Adipose tissue (tissue), 3 donors: ENCODE measurements around the gene PLEKHG2. TPM values are rescaled to one million over a fixed set of nuclear protein-coding genes. Genes with fewer than 3 reads are reported as not detected.

Experiments used
- H3K27ac ChIP-seq: one replicate; pipeline ENCODE4 v1.5.1; 2013; ENCODE audit warnings: low read depth, low read length
- WGBS, 3 donors: extraction: QIAGEN DNeasy Blood & Tissue Kit; methylation state at CpG; one replicate each; pipeline ENCODE4 v1.1.7; 2013; 5-methylcytosine and 5-hydroxymethylcytosine counted together
- polyA plus RNA-seq, 3 donors: library from polyadenylated mRNA; stranded (reverse); fragments of 200-250 nt; gene quantifications; one replicate each; pipeline ENCODE4 v1.2.3, GENCODE V29; 2013
- donor health status: healthy with polysubstance abuse.
- donor health status: Bipolar disorder and iron deficiency.
- donor health status: healthy.

The PLEKHG2 gene
- polyA plus RNA-seq, 3 donors: 3.0 to 38.8 (median 27.2) TPM

DNA sequence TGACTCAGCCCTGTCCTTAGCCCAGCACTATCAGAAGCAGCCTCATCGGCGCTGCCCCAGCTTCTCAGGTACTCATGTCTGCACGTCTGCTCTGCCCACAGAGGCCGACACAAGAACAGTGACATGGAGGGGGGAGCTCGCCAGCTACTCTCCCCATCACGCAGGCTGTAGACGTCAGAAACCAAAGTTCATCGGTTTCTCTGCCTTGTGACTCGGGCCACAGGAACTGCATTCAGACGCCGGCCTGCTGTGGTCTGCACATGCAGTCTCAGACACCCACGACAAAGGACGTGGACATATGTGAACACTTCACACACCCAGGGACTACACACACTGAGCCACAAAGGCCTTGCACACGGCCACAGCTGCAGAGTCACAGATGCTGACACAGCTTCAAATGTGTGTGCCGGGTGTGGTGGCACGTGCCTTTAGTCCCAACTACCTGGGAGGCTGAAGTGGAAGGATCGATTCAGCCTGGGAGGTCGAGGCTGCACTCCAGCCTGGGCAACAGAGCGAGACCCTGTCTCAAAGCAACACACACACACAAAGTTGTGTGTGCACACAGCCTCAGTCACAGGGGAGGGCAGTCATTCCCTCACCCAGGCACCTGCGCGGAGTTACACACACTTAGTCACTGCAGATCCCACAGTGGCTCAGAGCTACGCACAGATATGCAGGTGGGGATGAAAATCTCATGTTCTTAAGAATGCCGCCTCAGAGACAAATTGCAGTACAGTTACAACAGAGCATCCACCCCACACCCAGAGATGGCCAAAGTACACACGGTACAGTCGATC lies 10.7 kb upstream of the PLEKHG2 start:
- 40 to 51% (median 50%) methylated on average over 25 of the region's 25 CpGs for WGBS, 3 donors

DNA sequence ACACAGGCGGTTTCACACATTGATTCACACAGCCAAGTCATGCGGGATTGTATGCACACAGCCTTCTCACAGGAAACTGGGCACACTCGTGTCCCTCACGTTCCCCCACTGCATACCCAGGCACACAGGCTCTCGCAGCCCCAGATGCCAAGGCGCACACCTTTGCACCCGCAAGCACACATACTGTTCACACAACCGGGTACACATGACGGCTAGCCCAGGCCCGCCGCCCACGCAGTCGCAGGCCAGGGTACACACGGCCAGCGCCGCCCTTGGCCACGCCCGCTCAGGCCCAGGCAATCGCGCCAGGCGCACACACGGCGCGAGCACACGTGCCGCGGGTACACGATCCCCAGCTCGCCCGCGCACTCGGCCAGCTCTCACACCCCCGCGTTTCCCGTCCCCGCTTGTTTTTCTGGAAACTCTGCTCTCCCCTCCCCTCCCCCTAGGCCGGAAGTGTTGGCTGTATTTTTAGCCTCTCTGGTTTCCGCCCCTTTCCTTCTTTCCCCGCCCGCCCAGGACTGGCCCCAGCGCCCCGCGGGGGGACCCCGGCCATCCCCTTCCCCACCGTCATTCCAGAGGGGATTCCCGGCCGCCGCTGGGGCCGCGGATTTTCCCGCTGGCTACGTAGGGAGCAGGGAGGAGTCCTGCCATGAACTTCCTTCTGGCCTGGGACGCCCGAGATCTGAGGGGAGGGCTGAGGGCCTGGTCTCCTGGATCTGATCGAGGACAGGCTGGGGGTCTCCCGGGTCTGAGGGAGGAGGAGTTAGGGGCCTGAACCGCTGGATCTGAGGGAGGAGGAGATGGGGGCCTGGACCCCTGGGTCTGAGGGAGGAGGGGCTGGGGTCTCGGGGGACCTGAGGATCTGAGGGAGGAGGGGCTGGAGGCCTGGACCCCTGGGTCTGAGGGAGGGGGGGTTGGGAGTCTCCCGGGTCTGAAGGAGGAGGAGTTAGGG lies 9.8 kb upstream of the PLEKHG2 start:
- 1 to 2% (median 2%) methylated on average over 49 to 59 of the region's 59 CpGs for WGBS, 3 donors
- peak overlapping the region; percentile 97 for H3K27ac ChIP-seq

More for the DNA sequence above, 10.7 kb upstream of the PLEKHG2 start:
- H3K27ac ChIP-seq: peak overlapping the region; percentile 74

DNA sequence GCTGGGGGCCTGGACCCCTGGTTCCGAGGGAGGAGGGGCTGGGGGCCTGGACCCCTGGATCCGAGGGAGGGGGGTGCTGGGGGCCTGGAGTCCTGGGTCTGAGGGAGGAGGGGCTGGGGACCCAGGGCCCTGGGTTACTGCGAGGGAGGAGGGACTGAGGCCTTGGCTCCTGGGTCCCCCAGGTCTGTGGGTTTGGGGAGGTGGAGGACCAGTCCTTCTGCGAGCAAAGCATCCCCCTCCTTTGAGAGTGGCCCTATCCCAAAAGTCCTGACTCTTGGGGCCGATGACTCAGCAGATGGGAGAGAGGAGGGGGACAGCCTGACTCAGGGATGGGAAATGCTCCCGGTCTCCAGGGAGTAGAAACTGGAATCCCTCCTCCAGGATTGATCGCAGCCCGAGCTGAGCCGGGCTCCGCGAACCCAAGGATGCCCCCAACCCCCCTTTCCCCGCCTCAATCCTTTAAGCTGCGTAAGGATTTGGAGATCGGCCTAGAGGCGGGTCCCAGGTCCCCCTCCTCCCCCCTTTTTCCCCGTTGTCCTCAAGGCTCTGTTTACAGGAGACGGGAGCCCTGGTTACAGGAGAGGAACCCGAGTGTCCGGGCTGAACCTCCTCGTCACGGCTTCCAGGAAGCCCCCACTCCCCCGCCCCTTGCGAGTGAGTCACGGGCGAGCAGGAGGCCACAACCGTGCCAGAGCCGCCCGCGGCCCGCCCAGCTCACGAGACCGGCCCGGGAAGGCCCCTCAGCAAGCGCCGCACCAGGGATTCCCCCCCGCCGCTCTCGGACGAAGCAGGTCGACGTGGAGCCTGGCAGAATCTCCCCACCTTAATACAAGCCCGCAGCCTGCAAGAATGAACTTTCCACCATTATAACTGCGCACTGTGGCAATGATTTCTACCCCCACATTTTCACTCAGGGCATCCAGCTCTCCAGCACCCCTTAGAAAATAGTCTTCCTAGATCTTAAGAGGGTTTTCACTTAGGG lies 8.8 kb upstream of the PLEKHG2 start:
- 1 to 35% (median 1%) methylated on average over 41 to 43 of the region's 43 CpGs for WGBS, 3 donors
- peak overlapping the region; percentile 97 for H3K27ac ChIP-seq

DNA sequence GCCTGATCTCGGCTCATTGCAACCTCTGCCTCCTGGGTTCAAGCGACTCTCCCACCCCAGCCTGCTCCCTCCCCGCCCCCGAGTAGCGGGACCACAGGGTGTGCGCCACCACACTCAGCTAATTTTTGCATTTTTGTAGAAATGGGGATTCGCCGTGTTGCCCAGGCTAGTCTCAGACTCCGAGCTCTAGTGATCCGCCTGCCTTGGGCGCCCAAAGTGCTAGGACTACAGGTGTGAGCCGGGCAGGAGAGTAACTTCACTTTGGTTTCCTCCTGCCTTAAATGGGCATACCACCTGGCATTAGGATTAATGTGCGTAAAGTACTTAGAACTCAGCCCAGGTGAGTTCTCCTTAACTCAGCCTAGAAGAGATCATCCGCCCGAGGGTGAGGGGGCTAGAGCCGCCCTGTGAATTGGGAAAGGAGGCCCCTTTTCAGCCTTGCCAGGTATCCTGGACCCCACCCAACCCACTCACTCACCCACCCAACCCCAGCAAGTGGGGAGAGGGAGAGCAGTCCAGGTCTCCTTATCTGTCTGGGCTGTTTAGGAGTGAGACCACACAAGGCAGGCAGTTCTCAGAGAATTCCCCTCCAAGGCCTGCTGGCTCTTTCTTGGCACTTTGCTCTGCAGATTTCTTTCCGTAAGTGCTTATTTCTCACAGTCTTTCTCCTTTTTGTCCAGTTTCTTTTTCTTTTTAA lies 7.1 kb upstream of the PLEKHG2 start:
- WGBS, 3 donors: 90 to 93% (median 91%) methylated on average over 17 of the region's 17 CpGs

DNA sequence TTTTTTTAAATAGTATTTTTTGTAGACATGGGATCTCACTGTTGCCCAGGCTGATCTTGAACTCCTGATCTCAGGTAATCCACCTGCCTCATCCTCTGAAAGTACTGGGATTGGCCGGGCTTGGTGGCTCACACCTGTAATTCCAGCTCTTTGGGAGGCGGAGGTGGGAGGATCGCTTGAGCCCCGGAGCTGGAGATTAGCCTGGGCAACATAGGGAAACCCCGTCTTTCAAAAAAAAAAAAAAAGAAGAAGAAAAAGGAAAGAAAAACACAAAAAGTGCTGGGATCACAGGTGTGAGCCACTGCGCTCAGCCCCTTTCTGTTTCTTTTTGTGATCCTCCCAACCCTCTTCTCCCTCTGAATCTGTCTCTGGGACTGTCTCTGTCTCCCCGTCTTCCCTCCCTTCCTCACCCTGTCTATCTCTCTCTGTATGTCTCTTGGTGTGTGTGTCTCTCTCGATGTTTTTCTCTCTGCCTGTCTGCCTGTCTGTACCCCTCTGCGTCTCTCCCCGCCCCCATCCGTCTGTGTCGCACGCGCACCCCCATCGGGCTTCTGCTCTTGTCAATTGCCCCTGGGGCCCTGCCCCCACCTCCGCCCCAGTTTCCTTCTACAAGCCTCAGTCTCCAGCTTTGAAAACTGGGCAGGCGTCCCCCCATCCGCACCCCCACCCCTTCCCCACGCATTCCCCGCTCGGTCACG lies 6.4 kb upstream of the PLEKHG2 start:
- WGBS, 3 donors: 13 to 14% (median 14%) methylated on average over 22 of the region's 22 CpGs
- peak overlapping the region; percentile 93 for H3K27ac ChIP-seq

More for the DNA sequence above, 7.1 kb upstream of the PLEKHG2 start:
- peak overlapping the region; percentile 93 for H3K27ac ChIP-seq

DNA sequence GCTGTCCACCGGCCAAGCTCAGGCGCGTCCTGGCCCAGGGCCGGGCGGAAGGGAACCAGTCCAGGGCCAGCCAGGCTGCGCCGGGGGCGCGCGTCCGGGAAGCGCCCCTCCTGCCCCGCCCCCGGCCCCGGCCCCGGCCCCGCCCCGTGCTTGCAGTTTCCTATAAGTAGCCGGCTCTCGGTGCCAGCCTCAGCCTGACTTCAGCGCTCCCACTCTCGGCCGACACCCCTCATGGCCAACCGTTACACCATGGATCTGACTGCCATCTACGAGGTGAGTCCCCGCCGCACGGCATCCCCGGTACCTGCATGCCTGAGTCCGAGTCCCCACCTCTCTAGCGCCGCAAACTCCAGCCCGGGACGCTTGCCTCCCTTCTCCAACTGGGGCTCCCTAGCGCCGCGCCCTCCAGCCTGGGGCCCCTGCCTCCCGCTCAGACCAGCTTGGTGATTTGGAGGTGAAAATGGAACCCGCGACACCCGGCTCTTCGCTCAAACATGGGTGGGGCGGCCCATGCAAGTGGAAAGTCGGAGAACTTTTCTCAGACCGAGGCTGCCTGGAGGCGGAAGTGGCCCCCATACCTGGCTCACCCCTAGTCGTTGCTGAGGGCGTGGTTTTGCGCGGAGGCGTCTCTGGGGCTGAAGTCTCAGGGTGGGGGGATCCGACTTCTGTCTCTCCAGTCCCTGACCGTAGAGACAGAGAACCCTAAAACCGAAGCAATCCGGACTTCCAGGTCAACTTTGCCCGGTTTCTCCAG lies 5.6 kb upstream of the PLEKHG2 start, which contains the start of gene ZFP36:
TSS of gene ZFP36 (plus strand) at position 192 of the 754 bp plus-strand sequence. CDS start at position 250, 58 bp downstream.
- WGBS, 3 donors: 1% methylated on average over 55 to 56 of the region's 56 CpGs

DNA sequence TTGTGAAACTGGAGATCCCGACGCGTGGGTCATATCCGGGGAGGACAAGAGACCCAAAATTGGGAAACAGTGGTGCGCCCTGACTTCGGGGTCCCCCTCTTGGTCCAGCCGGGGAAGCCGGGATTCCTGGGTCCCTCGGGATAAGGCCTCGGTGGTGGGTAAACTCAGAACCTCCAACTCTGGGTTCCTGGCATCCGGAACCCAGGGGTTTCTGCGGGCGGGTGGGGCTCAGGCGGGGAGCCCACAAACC lies 5.1 kb upstream of the PLEKHG2 start:
- WGBS, 3 donors: 0 to 1% (median 0%) methylated on average over 14 of the region's 14 CpGs

More for the DNA sequence above, 5.6 kb upstream of the PLEKHG2 start, which contains the start of gene ZFP36:
- H3K27ac ChIP-seq: peak within 1 kb of the TSS; percentile 94

DNA sequence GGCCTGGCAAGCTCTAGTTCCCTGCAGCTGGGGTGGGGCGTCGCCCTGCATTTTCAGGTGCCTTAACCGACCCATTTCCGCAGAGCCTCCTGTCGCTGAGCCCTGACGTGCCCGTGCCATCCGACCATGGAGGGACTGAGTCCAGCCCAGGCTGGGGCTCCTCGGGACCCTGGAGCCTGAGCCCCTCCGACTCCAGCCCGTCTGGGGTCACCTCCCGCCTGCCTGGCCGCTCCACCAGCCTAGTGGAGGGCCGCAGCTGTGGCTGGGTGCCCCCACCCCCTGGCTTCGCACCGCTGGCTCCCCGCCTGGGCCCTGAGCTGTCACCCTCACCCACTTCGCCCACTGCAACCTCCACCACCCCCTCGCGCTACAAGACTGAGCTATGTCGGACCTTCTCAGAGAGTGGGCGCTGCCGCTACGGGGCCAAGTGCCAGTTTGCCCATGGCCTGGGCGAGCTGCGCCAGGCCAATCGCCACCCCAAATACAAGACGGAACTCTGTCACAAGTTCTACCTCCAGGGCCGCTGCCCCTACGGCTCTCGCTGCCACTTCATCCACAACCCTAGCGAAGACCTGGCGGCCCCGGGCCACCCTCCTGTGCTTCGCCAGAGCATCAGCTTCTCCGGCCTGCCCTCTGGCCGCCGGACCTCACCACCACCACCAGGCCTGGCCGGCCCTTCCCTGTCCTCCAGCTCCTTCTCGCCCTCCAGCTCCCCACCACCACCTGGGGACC lies 4.6 kb upstream of the PLEKHG2 start:
- peak overlapping the region; percentile 94 for H3K27ac ChIP-seq
- WGBS, 3 donors: 6 to 26% (median 13%) methylated on average over 35 to 40 of the region's 40 CpGs

More for the DNA sequence above, 5.1 kb upstream of the PLEKHG2 start:
- peak overlapping the region; percentile 94 for H3K27ac ChIP-seq

DNA sequence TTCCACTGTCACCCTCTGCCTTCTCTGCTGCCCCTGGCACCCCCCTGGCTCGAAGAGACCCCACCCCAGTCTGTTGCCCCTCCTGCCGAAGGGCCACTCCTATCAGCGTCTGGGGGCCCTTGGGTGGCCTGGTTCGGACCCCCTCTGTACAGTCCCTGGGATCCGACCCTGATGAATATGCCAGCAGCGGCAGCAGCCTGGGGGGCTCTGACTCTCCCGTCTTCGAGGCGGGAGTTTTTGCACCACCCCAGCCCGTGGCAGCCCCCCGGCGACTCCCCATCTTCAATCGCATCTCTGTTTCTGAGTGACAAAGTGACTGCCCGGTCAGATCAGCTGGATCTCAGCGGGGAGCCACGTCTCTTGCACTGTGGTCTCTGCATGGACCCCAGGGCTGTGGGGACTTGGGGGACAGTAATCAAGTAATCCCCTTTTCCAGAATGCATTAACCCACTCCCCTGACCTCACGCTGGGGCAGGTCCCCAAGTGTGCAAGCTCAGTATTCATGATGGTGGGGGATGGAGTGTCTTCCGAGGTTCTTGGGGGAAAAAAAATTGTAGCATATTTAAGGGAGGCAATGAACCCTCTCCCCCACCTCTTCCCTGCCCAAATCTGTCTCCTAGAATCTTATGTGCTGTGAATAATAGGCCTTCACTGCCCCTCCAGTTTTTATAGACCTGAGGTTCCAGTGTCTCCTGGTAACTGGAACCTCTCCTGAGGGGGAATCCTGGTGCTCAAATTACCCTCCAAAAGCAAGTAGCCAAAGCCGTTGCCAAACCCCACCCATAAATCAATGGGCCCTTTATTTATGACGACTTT lies 3.9 kb upstream of the PLEKHG2 start:
- 19 to 48% (median 26%) methylated on average over 20 of the region's 20 CpGs for WGBS, 3 donors
- H3K27ac ChIP-seq: peak overlapping the region; percentile 94

DNA sequence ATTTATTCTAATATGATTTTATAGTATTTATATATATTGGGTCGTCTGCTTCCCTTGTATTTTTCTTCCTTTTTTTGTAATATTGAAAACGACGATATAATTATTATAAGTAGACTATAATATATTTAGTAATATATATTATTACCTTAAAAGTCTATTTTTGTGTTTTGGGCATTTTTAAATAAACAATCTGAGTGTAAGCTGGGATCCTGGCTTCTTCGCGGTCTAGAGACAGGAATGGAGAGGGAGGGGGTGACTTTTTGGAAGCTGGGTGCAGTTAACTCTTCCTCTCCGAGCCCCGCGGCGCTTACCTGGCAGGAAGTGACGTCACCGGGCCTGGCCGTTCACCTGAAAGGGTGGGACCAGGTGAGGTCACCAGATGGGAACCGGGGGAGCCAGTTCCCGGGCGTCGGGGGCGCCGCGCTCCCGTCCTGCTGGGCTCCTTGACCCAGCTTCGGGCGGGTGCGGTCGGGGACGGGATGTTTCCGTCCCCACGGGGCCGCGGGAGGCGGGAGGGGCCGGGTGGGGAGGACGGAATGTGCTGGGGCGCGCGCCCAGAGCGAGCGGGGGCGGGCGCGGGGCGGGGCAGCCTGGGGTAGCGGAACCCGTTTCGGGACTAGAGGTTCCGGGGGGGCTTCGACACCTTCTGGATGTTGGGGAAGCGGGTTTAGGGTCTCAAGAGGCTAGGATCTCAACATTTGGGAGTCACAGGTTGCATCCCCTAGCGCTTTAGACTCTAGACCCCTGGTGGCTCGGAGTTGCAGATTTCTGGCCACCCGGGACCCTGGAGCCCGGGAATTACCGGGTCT lies 3.1 kb upstream of the PLEKHG2 start:
- peak overlapping the region; percentile 71 for H3K27ac ChIP-seq
- WGBS, 3 donors: 0 to 1% (median 1%) methylated on average over 51 to 52 of the region's 52 CpGs

DNA sequence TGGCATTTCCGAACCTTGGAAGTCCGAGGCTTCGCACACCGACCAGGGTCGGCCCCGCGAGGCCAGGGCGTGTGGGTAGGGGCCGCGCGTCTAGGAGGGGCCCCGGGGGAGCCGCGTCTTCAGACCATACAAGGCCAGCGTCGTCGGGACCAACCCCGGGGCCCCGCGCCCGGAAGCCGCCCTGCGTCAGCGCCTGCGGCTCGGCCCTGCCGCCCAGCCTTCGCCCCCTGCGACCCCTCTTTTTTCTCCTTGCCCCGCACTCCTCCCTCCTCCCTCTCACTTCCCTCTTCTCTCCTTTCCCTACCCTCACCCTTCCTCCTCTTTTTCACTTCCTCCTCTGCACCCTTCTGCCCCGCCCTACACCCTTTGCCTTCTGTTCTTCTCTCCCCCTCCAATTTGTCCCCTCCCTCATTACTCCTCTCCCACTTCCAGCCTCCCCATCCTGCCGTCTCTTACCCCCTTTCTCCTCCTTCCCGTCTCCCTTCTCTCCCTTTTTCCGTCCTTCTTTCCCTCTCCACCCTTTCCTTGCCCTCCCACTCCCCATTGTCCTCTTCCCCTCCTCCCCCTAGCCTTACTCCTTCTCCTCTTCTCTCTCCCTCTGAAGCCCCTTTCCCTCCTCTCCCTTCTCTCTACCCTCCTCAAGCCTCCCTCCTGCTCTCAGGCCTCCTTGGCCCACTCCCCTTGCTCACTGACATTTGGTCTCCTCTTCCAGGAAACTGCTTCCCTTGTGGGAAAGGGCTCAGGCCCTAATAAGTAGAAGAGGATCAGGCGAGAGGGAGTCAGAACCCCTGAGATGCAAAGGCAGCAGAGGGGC lies 2.2 kb upstream of the PLEKHG2 start:
- peak overlapping the region; percentile 71 for H3K27ac ChIP-seq
- WGBS, 3 donors: 2 to 4% (median 2%) methylated on average over 18 to 35 of the region's 35 CpGs

DNA sequence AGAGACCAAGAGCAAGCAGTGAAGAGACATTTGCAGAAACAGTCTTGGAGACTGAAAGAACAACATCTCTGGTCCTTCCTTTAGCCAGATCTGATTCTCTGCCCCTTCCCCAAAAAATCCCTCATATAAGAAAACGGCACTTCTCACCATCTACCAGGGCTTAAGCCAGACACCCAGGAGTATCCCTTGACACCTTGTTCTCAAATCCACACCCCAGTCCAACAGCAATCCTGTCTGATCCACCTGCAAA lies 1.7 kb upstream of the PLEKHG2 start:
- 38 to 53% (median 53%) methylated on average over 1 of the region's 1 CpG for WGBS, 3 donors
- peak overlapping the region; percentile 71 for H3K27ac ChIP-seq

DNA sequence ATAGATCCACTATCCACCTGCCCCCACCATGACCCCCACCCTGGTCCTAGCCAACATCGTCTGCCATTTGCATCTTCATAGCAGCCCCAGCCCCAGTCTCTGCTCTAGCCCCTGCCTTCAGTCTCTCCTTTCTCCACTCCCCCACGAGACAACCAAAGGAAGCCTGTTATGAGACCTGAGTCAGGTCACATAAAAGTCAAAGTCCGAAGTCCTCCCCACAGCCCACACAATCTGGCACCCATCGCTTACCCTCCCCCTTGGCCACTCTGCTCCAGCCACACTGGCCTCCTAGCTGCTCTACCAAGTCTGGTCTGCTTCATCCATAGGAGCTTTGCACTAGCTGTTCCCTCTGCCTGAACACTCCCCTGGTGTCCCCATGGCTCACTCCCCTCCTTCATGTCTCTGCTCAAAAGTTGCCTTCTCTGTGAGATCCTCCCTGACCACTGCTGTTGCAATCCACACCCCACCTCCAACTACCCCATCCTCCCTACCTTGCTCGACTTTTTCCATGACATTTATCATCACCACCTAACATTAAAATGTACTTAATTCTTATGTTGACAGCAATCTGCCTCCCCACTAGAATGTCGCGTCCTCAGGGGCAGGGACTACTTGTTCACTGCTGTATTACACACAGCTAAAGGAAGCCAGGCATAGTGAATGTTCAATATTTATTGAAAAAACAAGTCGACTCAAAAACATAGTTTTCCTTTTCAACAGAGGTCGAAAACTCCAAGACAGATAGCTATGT lies 1.2 kb upstream of the PLEKHG2 start:
- WGBS, 3 donors: 6 to 17% (median 13%) methylated on average over 9 of the region's 9 CpGs

More for the DNA sequence above, 1.2 kb upstream of the PLEKHG2 start:
- H3K27ac ChIP-seq: peak overlapping the region; percentile 71
